Thyroid gland (tissue), 4 donors: Measurements from ENCODE around the gene PDE10A. TPM values are rescaled to one million over a fixed set of nuclear protein-coding genes. Genes with fewer than 3 reads are reported as not detected.

Experiments used
- DNase-seq, 2 donors: peaks; one replicate each; pipeline ENCODE4 v3.0.0-alpha.2; 2019
- H3K27ac ChIP-seq, 3 donors: fragments of 200-600 bp; sonication (generic); 1 replicate in 2 of 3; 2 replicates in 1 of 3; pipeline ENCODE4 v1.5.1; 2016 to 2019; ENCODE audit warnings: mild to moderate bottlenecking in 1 of 3, moderate library complexity in 1 of 3
- H3K27me3 ChIP-seq: fragments of 200-600 bp; sonication (generic); one replicate; pipeline ENCODE4 v1.5.1; 2019
- H3K36me3 ChIP-seq, 2 donors: fragments of 200-600 bp; sonication (generic); one replicate each; pipeline ENCODE4 v1.5.1; 2016 to 2019
- H3K4me1 ChIP-seq, 2 donors: fragments of 200-600 bp; sonication (generic); one replicate each; pipeline ENCODE4 v1.5.1; 2017 to 2019
- H3K4me3 ChIP-seq, 3 donors: fragments of 200-600 bp; sonication (generic); replicated peaks in 1 of 3; 1 replicate in 2 of 3; 2 replicates in 1 of 3; pipeline ENCODE4 v1.5.1; 2016; ENCODE audit warnings: mild to moderate bottlenecking in 1 of 3
- H3K9me3 ChIP-seq: fragments of 200-600 bp; sonication (generic); one replicate; pipeline ENCODE4 v1.5.1; 2017
- CTCF ChIP-seq, 6 experiments: fragments of 200-600 bp in 3 of 6; fragments of 450-650 bp in 3 of 6; sonication (generic) in 3 of 6; IDR thresholded peaks; one replicate each; pipeline ENCODE4 v1.5.1; 2016 to 2019; ENCODE audit warnings: antibody characterized with exemption in 6 of 6, mild to moderate bottlenecking in 2 of 6, inconsistent platforms in 1 of 6, moderate library complexity in 1 of 6
- POLR2A ChIP-seq, 2 donors: fragments of 450-650 bp; IDR thresholded peaks; one replicate each; pipeline ENCODE4 v1.6.1; 2017; ENCODE audit warnings: antibody characterized with exemption in 2 of 2, mild to moderate bottlenecking in 2 of 2, moderate library complexity in 1 of 2
- WGBS, 2 donors: methylation state at CpG; one replicate each; pipeline ENCODE4 v1.1.5; 2017; 5-methylcytosine and 5-hydroxymethylcytosine counted together
- intact Hi-C: fragments of 100-400 bp; cut with DNase I; formaldehyde crosslinking; loops from one replicate; pipeline ENCODE4 v1.15.1; 2023
- total RNA-seq, 4 donors: library from RNA; depleted of rRNA; stranded (reverse); fragments of >200 nt; gene quantifications; one replicate each; pipeline ENCODE4 v1.2.3, GENCODE V29; 2016

The PDE10A gene
- total RNA-seq, 4 donors from 2014 or later = 17.1 to 25.9 (median 20.7) TPM

GRCh38 chr6:165656581-165657324, 6.3 kb downstream of the PDE10A start:
- intact Hi-C loops = no loop called here
- no peak for TF ChIP-seq CTCF (IDR thresholded peaks at IDR 0.05)
- TF ChIP-seq POLR2A (IDR thresholded peaks at IDR 0.05) = no peak

GRCh38 chr6:165655191-165655590, 7.8 kb downstream of the PDE10A start:
- H3K36me3 ChIP-seq = no peaks in the 10 kb centered on the region
- 95 to 98% methylated on average over 11 of the region's 11 CpGs for WGBS, 2 donors
- H3K9me3 ChIP-seq = no peaks in the 10 kb centered on the region
- no peak for DNase-seq
- intact Hi-C loops = no loop called here
- H3K4me3 ChIP-seq = no peak overlapping the region
- TF ChIP-seq CTCF (IDR thresholded peaks at IDR 0.05) (no peak), POLR2A (IDR thresholded peaks at IDR 0.05) (no peak)
- H3K27ac ChIP-seq = no peak overlapping the region
- no peaks in the 10 kb centered on the region for H3K27me3 ChIP-seq
- peaks cover 8 to 14% of the 10 kb centered on the region in 2 donors for H3K4me1 ChIP-seq

More at GRCh38 chr6:165656581-165657324, 6.3 kb downstream of the PDE10A start:
- Histone ChIP-seq H3K27ac (no peak overlapping the region), H3K27me3 (no peaks in the 10 kb centered on the region), H3K36me3 (no peaks in the 10 kb centered on the region), H3K4me3 (no peak overlapping the region), H3K9me3 (no peaks in the 10 kb centered on the region), H3K4me1 (peaks cover 11 to 16% of the 10 kb centered on the region in 2 donors)
- 96 to 97% methylated on average over 8 of the region's 8 CpGs for WGBS, 2 donors
- DNase-seq = no peak

GRCh38 chr6:165654144-165654543, 8.9 kb downstream of the PDE10A start:
- DNase-seq = no peak
- TF ChIP-seq CTCF (IDR thresholded peaks at IDR 0.05) (no peak), POLR2A (IDR thresholded peaks at IDR 0.05) (no peak)
- Histone ChIP-seq H3K9me3 (no peaks in the 10 kb centered on the region), H3K36me3 (no peaks in the 10 kb centered on the region), H3K27me3 (no peaks in the 10 kb centered on the region), H3K27ac (no peak overlapping the region), H3K4me1 (peaks cover 0 to 10% of the 10 kb centered on the region in 2 donors), H3K4me3 (no peak overlapping the region)
- intact Hi-C loops = no loop called here
- WGBS, 2 donors = 93 to 97% methylated on average over 9 of the region's 9 CpGs

- TF ChIP-seq CTCF (IDR thresholded peaks at IDR 0.05) (no peak), POLR2A (IDR thresholded peaks at IDR 0.05) (no peak)
- Histone ChIP-seq H3K27me3 (no peaks in the 10 kb centered on the region), H3K27ac (no peak overlapping the region), H3K4me3 (no peak overlapping the region), H3K9me3 (no peaks in the 10 kb centered on the region), H3K4me1 (peaks cover 0 to 11% of the 10 kb centered on the region in 2 donors), H3K36me3 (no peaks in the 10 kb centered on the region)
- intact Hi-C loops = no loop called here
- no peak for DNase-seq
- 88 to 93% methylated on average over 11 of the region's 11 CpGs for WGBS, 2 donors
Measured at GRCh38 chr6:165653607-165654006, 9.4 kb downstream of the PDE10A start.

GRCh38 chr6:165653196-165653595, 9.8 kb downstream of the PDE10A start:
- no peak overlapping the region for H3K4me3 ChIP-seq
- TF ChIP-seq POLR2A (IDR thresholded peaks at IDR 0.05) (no peak), CTCF (IDR thresholded peaks at IDR 0.05) (no peak)
- H3K9me3 ChIP-seq = no peaks in the 10 kb centered on the region
- intact Hi-C loops = no loop called here
- WGBS, 2 donors = 85 to 86% methylated on average over 9 of the region's 9 CpGs
- DNase-seq = no peak
- H3K27me3 ChIP-seq = no peaks in the 10 kb centered on the region
- no peaks in the 10 kb centered on the region for H3K36me3 ChIP-seq
- peaks cover 0 to 10% of the 10 kb centered on the region in 2 donors for H3K4me1 ChIP-seq
- no peak overlapping the region for H3K27ac ChIP-seq
